ENCODE data around the gene RTKN. TPM values are rescaled to one million over a fixed set of nuclear protein-coding genes. Genes with fewer than 3 reads are reported as not detected.
"Not testable (repeated sequence)": the region's sequence is repeated elsewhere in the genome, so short reads cannot be mapped to it uniquely, and the experiment has no call there.

Gene RTKN
- total and polyA plus RNA-seq, 12 donors, result 7.4 to 35.6 (median 14.1) TPM

- intact Hi-C loops (cut with DNase I), result no loop called here
- WGBS, 4 donors, result 58 to 77% (median 74%) methylated on average over 5 of the region's 5 CpGs
- TF ChIP-seq, protein P1, sequence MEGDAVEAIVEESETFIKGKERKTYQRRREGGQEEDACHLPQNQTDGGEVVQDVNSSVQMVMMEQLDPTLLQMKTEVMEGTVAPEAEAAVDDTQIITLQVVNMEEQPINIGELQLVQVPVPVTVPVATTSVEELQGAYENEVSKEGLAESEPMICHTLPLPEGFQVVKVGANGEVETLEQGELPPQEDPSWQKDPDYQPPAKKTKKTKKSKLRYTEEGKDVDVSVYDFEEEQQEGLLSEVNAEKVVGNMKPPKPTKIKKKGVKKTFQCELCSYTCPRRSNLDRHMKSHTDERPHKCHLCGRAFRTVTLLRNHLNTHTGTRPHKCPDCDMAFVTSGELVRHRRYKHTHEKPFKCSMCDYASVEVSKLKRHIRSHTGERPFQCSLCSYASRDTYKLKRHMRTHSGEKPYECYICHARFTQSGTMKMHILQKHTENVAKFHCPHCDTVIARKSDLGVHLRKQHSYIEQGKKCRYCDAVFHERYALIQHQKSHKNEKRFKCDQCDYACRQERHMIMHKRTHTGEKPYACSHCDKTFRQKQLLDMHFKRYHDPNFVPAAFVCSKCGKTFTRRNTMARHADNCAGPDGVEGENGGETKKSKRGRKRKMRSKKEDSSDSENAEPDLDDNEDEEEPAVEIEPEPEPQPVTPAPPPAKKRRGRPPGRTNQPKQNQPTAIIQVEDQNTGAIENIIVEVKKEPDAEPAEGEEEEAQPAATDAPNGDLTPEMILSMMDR (IDR thresholded peaks at IDR 0.05), result no peak
- TF ChIP-seq POLR2A (IDR thresholded peaks at IDR 0.05), result no peak
- peaks cover 5 to 6% of the 10 kb centered on the region in 2 donors for H3K4me1 ChIP-seq (replicated peaks in 1 of 2)
- no peaks in the 10 kb centered on the region for H3K27me3 ChIP-seq
- DNase-seq, result no peak
- H3K27ac ChIP-seq, result no peak overlapping the region
- peaks cover 0 to 36% of the 10 kb centered on the region in 2 donors for H3K36me3 ChIP-seq (replicated peaks in 1 of 2)
- H3K4me3 ChIP-seq, result no peak overlapping the region
- H3K9me3 ChIP-seq (replicated peaks in 1 of 3), result no peaks in the 10 kb centered on the region
These were observed 17.4 kb downstream of the RTKN start for GRCh38 chr2:74424139-74424992.

DNA sequence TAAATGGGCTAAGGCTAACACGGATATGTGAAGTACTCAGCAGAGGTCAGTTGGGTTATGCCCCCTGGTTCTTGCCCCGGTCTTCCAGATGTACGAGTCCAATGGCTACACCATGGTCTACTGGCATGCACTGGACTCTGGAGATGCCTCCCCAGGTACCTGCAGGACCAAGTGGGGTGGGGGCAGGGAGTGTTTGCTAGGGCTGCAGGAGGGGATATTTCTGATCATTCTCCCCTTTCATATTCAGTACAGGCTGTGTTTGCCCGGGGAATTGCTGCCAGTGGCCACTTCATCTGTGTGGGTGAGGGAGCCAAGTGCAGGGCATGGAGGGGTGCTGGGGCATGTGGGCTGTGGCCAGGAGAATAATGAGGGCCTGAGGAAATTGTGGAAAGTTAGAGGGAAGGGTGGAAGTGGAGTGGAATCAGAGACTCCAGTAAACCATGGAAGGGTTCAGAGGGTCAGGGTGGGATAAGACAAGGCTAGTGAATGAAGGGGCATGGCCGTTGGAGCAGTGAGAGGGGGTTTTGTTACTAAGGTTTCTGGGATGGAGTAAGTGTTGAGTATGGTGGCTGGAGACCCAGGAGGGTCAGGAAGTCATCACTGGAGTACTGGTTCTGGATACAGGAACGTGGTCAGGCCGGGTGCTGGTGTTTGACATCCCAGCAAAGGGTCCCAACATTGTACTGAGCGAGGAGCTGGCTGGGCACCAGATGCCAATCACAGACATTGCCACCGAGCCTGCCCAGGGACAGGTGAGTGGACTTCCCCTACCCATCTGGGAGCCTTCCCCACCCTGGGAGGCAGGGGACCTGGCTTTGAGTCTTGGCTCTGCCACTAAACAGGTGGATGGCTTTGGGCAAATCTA lies 18.3 kb downstream of the RTKN start:
- Histone ChIP-seq H3K4me3 (no peak overlapping the region), H3K27me3 (no peaks in the 10 kb centered on the region), H3K4me1 (replicated peaks in 1 of 2) (peaks cover 5 to 6% of the 10 kb centered on the region in 2 donors), H3K36me3 (replicated peaks in 1 of 2) (peaks cover 0 to 27% of the 10 kb centered on the region in 2 donors), H3K27ac (no peak overlapping the region), H3K9me3 (replicated peaks in 1 of 3) (no peaks in the 10 kb centered on the region)
- TF ChIP-seq, protein P1 (IDR thresholded peaks at IDR 0.05), result no peak
- TF ChIP-seq POLR2A (IDR thresholded peaks at IDR 0.05), result no peak
- intact Hi-C loops (cut with DNase I), result no loop called here
- no peak for DNase-seq
- 80 to 91% (median 87%) methylated on average over 7 to 9 of the region's 9 CpGs for WGBS, 4 donors

DNA sequence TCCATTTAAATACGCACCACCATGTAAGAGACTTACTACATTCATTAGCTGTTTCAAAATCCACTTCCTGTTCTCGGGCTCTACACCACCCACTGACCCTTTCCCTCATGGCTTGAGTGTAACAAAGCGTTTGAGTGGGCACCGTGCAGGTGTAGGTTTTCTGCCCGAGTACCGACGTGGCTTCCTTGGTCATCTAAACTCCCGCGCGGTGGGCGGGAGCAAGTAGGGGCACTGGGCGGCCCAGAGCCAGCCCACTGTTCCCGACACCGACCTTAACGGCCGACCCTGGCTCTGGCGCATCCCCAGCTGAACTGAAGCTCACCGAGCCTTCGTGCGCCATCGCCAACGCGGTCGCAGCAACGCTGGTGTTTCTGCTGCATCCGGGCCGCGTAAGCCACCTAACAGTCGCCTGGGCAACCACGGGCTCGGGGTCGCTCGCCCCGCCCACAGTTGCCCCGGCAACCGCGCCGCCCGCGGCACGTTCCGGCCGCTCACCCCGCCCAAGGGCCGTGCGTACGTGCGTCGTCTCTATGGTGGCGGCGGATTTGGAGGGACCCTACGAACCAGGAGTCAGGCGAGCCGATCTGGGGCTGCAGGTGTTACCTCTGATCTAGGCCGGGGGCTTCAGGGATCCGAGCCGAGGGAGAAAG lies 20.4 kb downstream of the RTKN start, which contains the start of the genes C2orf81 and WDR54:
TSS of gene C2orf81 (minus strand) at position 399 of the 650 bp plus-strand sequence. CDS start at position 340, 59 bp downstream.
TSS of gene WDR54 (plus strand) at position 510 of the 650 bp plus-strand sequence. CDS start 424 bp downstream, outside the sequence.
- peaks cover 5 to 6% of the 10 kb centered on the region in 2 donors for H3K4me1 ChIP-seq (replicated peaks in 1 of 2)
- peaks cover 0 to 7% of the 10 kb centered on the region in 2 donors for H3K36me3 ChIP-seq (replicated peaks in 1 of 2)
- H3K4me3 ChIP-seq, result peak within 1 kb of the TSS; percentile 7 to 81 (median 58)
- 0 to 2% (median 1%) methylated on average over 11 to 57 of the region's 57 CpGs for WGBS, 4 donors
- DNase-seq, result peak; percentile 76 to 93 (median 82)
- H3K27ac ChIP-seq, result peak within 1 kb of the TSS in 2 of 5 donors; percentile 77 to 85
- peak in 1 of 2 donors; percentile 5 for TF ChIP-seq POLR2A (IDR thresholded peaks at IDR 0.05)
- TF ChIP-seq, protein P1 (IDR thresholded peaks at IDR 0.05), result no peak
- intact Hi-C loops (cut with DNase I), result no loop called here
- H3K9me3 ChIP-seq (replicated peaks in 1 of 3), result no peaks in the 10 kb centered on the region
- no peaks in the 10 kb centered on the region for H3K27me3 ChIP-seq

DNA sequence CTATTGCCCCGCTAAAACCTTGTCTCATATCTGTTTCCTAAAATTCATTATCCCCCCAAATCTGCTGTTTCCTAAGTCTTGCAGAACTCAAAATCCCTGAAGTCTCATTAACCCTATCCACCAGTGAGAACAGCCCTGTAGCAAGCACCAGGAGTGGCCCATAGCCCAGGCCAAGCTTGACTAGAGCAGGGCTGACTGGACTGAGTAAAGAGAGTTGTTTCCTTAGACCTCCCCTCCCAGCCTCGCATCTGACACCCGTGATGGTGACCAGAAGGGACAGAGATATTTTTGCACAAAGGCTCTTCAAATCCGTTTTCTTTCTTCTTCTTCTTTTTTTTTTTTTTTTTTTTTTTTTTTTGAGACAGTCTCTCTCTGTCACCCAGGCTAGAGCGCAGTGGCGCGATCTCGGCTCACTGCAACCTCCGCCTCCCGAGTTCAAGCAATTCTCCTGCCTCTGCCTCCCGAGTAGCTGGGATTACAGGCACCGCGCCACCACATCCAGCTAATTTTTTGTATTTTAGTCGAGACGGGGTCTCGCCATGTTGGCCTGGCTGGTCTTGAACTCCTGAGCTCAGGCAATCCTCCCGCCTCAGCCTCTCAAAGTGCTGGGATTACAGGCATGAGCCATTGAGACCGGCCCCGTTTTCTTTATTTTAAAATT lies 21.2 kb downstream of the RTKN start:
- Histone ChIP-seq H3K4me1 (replicated peaks in 1 of 2) (peaks cover 5 to 10% of the 10 kb centered on the region in 2 donors), H3K4me3 (peak overlapping the region in 1 of 4 donors; percentile 58), H3K27ac (peak overlapping the region in 1 of 5 donors; percentile 77)
- H3K27me3 ChIP-seq; DNase-seq; intact Hi-C loops (cut with DNase I); H3K36me3 ChIP-seq (replicated peaks in 1 of 2); H3K9me3 ChIP-seq (replicated peaks in 1 of 3): not testable (repeated sequence)
- 73 to 80% (median 75%) methylated on average over 19 of the region's 19 CpGs for WGBS, 4 donors

Data from adrenal gland (tissue), 12 donors.